PC-3 (cell line): ENCODE data around the gene POPDC2.

ENCODE experiments used
- EZH2 ChIP-seq: fragments of 300-600 bp; sonication (generic); IDR thresholded peaks from one replicate; pipeline ENCODE4 v1.6.1; 2017; ENCODE audit warnings: antibody characterized with exemption, mild to moderate bottlenecking, low read length; ENCODE audit not compliant: unreplicated experiment
- EZH2phosphoT487 ChIP-seq: fragments of 300-600 bp; sonication (generic); IDR thresholded peaks from 2 replicates; pipeline ENCODE4 v1.6.1; 2018; ENCODE audit warnings: mild to moderate bottlenecking, antibody characterized with exemption, low read length, borderline replicate concordance
- TF ChIP-seq, protein P1 (sequence below): fragments of 300-600 bp; sonication (generic); conservative IDR thresholded peaks from 2 replicates; pipeline ENCODE4 v1.5.1; 2017; ENCODE audit warnings: antibody characterized with exemption, low read depth, mild to moderate bottlenecking, low read length

DNA sequence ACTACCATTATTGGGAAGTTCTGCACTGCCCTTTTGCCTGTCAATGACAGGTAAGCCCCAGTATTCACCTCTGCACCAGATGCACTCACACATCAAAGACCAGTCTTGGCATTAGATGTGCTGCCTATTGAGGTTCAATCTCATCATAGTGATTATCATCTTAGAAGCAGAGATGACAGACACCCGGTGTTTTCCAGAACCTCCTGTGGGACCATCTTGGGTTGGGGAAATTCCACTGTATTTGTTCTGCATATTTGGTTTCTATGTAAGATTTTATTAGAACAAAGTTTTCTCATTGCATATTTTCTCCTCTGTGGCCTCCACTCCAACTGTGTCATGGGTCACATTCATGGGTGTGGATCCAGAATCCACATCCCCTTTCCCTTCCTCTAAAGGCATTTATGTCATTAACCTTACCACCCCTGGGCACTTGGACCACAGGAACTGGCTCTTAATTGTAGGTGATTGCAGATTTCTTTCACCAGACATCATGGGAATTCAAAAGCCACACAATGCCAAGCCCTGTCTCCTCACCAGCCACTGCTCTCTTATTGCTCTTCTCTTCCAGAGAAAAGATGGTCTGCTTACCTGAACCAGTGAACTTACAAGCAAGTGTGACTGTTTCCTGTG lies 31.5 kb downstream of the POPDC2 start:
- TF ChIP-seq, protein P1, sequence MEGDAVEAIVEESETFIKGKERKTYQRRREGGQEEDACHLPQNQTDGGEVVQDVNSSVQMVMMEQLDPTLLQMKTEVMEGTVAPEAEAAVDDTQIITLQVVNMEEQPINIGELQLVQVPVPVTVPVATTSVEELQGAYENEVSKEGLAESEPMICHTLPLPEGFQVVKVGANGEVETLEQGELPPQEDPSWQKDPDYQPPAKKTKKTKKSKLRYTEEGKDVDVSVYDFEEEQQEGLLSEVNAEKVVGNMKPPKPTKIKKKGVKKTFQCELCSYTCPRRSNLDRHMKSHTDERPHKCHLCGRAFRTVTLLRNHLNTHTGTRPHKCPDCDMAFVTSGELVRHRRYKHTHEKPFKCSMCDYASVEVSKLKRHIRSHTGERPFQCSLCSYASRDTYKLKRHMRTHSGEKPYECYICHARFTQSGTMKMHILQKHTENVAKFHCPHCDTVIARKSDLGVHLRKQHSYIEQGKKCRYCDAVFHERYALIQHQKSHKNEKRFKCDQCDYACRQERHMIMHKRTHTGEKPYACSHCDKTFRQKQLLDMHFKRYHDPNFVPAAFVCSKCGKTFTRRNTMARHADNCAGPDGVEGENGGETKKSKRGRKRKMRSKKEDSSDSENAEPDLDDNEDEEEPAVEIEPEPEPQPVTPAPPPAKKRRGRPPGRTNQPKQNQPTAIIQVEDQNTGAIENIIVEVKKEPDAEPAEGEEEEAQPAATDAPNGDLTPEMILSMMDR, result no peak
- TF ChIP-seq EZH2phosphoT487, result no peak
- TF ChIP-seq EZH2, result no peak
